Forelimb muscle (tissue), 1 donor: Measurements from ENCODE around the gene DLGAP1. TPM values are rescaled to one million over a fixed set of nuclear protein-coding genes. Genes with fewer than 3 reads are reported as not detected.

Experiments used
- DNase-seq: peaks from one replicate; pipeline ENCODE4 v3.0.0-alpha.2; 2013; ENCODE audit warnings: low read depth
- polyA plus RNA-seq: library from polyadenylated mRNA; unstranded; fragments of 120-200 nt; gene quantifications from one replicate; pipeline ENCODE4 v1.2.1, GENCODE V29; 2013; ENCODE audit not compliant: insufficient read length

The DLGAP1 gene
- polyA plus RNA-seq, 1 donor: 1.9 TPM

- DNase-seq: no peak
Observed at GRCh38 chr18:4241090-4241617, 214.0 kb downstream of the DLGAP1 start.

GRCh38 chr18:4238966-4239365 is 216.1 kb downstream of the DLGAP1 start:
- no peak for DNase-seq

DNA sequence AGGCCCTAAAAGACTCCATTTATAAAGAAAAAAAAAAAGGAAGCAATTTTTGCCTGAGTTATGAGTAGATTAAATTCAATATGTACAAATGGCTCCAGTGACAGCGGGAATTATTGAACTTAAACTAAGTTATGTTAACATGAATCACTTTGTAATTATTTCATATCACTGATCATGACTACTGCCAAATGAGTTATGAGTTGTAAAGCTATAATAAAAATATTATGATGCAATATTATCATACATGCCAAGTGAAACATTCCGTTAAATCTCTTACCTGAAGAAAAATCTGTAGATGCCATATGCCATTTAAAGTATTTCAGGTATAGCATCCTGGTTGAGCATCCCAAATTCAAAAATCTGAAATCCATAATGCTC is 217.5 kb downstream of the DLGAP1 start:
- no peak for DNase-seq

GRCh38 chr18:4236940-4237663 is 218.0 kb downstream of the DLGAP1 start:
- DNase-seq: no peak

GRCh38 chr18:4233468-4233867 is 221.6 kb downstream of the DLGAP1 start:
- DNase-seq: no peak

DNA sequence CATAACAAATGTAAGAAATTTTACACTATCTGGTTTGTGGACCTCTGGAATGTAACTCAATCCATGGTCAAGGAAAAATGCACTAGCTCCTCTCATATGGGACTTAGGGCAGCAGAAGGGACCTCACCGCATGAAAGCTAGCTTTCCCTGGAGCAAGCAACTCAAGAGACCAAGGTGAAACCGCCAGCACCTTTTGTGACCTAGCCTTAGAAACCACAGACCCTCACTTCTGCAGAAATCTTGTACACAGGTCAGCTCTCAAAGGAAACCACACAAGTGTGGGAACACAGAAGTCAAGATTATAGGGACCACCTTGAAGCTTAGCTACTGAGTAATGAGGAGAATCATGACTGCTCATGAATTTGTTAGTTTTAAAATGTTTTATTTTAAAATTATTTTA is 222.5 kb downstream of the DLGAP1 start:
- no peak for DNase-seq

GRCh38 chr18:4231260-4231659 is 223.8 kb downstream of the DLGAP1 start:
- DNase-seq: no peak

DNA sequence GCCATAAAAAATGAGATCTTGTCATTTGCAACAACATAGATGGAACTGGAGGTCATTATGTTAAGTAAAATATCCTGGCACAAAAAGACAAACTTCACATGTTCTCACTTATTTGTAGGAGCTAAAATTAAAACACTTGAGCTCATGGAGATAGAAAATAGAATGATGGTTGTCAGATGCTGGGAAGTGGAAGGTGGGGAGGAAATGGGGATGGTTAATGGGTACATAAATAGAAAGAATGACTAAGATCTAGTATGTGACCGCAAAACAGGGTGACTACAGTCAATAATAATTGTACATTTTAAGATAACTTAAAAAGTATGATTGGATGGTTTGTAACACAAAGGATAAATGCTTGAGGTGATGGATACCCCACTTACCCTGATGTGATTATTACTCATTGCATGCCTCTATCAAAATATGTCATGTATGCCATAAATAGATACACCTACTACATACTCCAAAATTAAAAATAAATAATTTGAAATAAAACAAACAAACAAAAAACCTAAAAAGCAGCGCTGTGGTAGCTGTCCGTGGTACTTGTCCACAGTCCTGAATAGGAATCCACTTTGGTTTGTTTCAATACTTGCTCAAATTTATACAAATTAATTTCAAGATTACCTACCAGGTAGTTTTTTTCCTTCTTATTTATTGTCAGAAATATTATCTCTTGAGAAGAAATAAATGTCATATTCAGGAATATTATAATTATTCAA is 224.5 kb downstream of the DLGAP1 start:
- DNase-seq: no peak

- no peak for DNase-seq
Observed at GRCh38 chr18:4224031-4224704, 230.9 kb downstream of the DLGAP1 start.

- DNase-seq: no peak
Observed at GRCh38 chr18:4211111-4211837, 243.8 kb downstream of the DLGAP1 start.

DNA sequence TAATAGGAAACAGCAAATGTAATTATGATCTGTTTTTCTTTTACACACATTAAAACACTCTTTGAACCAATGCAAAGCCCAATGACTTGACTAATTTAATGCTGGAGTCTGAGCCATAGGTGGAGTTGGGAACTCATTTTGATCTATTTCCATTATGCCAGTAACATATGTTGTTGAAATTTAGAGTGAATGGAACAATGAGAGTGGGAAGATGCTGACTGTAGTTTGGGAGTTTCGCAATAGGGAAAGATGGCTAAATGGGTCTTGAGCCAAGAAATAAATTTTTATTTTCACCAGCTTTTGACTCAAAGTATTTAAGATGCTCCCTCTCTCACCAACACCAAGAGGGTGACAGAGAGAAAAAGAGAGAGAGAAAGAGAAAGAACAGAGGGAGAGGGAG is 246.7 kb downstream of the DLGAP1 start:
- no peak for DNase-seq

DNA sequence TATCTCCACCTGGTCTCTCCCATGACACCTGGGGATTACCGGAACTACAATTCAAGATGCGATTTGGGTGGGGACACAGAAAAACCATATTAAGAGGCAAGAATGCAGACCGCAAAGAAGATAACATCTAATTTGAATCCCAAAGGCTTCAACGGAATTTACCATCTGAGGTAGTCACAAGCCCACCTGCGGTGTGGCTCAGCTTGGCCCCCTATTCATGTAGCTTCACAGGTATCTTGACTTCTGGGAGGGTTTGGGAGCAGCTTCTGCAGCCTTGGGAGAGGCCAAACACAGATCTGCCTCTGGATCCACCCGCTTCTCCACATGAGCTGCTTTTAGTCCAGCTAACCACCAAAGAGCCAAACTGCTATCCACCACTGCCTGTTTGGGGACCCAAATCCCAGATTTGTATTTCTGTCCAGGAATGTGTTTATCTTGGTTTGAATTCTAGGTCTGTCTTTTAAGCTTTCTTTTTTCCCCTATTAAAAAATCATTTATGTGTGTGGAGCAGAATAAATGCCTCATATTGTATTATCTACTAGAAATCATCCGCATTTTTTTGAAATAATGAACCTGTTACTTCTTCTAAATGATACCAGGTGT is 247.6 kb downstream of the DLGAP1 start:
- no peak for DNase-seq

DNA sequence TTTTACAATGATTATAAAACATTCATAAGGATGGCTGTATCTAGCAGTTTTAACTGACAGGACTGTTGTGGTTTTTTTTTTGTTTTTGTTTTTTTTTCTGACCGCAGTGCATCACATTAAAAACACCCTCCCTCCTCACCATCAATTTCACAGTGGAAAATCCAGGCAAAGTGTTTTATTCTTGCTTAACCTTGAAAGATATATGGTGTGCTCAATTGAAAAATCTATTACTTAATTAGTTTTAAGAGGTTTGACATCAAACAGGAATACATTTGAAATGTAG is 250.7 kb downstream of the DLGAP1 start:
- no peak for DNase-seq

DNA sequence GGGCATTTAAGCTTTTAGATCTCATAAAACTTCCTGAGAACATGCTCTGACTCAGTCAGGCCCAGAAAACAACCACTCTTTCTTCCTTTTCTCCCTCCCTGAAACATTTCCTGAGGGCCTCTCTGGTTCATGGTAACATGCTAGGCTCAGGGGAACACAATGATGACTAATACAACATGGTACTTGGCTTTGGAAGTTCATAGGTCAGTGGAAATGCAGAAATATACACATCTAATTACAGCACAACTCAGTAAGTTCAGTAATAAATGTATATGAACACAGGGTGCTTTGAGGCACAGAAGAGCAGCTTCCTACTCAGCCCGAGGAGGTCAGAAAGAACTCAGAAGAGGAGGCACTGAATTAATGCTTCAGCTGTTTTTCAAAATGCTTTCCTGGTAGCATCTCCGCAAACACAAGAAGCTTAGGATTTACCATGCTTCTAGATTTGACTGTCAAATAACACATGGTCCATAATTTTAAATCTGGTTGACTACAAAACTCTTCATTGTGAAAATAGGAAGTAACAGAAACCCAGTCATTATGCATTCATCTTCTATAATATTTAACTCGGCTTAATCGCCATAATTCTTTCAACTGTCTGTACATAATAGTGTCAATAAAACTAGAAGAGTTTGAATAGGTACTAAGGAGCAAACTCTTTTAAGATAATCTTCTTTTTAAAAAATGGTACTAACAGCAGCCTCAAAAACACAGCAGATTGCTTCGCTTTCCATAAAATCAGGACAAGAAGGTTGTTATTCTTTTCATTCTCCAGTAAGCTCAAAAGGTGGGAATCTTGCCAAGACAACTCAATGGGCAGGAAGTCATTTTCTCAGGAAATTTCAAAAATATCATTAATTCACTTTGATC is 251.3 kb downstream of the DLGAP1 start:
- no peak for DNase-seq

- no peak for DNase-seq
Observed at GRCh38 chr18:4200399-4200798, 254.7 kb downstream of the DLGAP1 start.

DNA sequence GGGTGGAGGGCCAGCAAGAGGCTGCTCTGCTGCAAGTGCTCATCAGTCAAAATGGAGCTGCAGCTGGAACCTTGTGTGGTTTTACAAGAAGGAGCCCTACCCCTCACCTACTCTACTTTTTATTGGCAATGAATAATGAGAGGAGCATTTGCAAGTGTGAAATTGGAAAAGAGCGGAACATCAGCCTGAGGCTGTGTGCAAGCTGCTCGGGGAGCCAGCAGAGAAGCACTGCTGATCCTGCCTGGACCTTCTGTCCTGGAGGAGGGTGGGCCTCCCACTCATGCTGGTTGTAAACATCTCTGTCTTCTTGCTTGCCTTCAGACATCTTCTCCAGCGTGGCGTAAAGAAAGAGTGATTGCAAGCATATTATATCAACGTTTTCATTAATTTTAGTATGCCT is 256.2 kb downstream of the DLGAP1 start:
- DNase-seq: no peak

DNA sequence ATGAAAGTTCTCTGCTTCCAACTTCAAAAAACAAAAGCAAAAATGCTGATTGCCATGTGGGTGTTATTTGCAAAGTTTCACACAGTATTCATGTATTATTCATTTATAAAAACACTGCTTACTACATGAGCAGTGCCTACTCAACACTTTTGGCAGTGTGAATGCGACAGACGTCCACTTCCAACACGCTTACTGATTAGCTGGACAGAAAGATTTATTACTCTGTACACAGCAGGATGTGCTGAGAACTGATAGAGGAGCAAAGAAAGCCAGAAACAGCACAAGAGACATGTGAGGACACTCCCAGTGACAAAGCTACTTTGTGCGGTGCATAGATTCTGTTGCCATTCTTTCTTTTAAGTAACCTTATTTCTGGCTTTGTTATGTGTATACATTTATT is 258.8 kb downstream of the DLGAP1 start:
- DNase-seq: no peak

- DNase-seq: peak; percentile 57
Observed at GRCh38 chr18:4193086-4193485, 262.0 kb downstream of the DLGAP1 start.

DNA sequence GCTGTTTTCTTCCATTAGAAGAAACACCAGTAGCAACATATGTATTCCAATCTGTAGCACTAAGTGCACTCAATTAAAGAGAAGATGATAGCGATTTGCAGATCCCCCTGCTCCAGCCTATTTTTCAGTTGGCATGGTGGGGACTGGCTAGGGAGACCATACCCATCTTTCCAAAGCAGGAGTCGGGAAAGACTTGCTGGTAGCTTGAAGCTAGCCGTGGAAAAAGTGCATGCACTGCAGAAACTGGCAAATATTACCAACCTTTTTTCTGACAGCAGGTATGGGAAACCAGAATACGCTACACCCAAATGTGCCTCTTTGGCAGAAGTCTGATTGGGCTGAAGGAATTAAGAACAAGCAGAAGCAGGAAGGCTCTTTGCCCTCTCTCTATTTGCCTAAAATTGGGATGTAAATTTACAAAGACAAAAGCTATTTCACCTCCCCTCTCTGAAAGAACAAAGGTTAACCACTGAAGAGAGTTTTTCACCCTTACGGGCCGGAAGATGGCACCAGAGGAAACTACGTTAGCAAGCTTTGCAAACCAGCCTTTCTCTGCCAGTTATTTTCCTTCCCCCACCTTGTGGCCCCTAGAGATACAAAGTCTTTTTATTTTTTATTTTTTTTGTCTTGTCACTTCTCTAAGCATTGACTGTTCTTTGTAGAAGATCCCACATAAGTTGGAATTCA is 273.1 kb downstream of the DLGAP1 start:
- no peak for DNase-seq

DNA sequence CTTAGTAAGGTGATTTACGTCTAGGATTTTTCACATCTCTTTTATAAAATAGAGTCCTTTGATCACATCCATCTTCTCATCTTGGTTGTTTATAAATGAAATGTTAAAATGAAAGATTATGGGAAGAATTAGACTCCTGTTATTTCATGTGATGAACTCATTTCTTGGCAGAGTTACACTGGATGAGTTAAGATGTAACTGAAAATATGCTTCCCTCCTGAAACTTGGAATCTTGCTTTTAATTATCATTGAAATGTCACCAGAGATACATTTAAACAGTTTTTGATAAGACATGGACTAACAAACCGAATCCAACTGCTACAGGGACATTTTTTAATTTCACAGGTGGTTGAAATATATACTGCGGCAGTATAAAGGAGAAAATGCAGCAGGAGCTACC is 274.0 kb downstream of the DLGAP1 start:
- no peak for DNase-seq
